Stimulated activated CD4-positive, alpha-beta T cell treated with anti-CD3 and anti-CD28 coated beads, Interleukin-4, amount 100 ng/mL, for 4 hours (primary cell): ENCODE measurements around the gene PHRF1.

Experiments used
- DNase-seq, 2 experiments: peaks; one replicate each; pipeline ENCODE4 v3.0.0-alpha.2; 2020

Gene PHRF1

DNA sequence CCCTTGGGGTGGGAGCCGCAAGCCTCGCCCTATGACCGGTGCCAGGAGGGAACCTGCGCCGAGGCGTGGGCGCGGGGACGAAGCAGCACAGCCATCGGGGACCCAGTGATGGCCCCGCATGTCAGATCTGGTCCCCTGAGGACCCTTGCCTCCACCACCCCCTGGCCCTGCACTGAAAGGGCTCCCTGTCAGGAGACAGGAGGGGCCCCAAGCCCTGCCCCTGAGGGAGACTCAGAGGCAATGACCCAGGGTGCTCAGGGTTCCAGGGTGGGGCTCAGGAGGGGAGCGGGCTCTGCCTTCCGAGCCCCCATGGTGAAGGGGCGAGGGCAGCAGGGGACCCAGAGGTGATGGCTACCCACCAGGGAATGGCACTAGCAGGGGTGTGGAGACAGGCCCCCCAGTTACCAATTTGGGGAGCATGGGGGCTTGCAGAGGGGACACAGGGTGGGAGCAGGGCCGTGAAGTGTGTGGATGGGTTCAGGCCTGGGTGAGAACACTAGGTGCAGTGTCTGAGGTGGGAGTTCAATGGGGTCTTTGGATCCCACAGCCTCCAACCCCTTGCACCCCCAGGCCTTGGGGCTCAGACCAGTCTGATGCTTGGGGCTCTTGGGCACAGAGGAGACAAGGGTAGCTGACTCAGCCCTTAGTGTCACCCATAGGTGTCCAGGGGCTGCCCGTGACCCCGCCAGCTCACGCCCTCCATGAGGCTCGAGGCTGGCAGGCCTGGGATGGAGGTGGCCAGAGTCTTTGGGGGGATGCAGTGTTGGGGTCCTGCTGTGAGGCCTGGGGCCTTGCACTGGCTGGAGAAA, 38.4 kb upstream of the PHRF1 start:
- DNase-seq, result no peak

DNA sequence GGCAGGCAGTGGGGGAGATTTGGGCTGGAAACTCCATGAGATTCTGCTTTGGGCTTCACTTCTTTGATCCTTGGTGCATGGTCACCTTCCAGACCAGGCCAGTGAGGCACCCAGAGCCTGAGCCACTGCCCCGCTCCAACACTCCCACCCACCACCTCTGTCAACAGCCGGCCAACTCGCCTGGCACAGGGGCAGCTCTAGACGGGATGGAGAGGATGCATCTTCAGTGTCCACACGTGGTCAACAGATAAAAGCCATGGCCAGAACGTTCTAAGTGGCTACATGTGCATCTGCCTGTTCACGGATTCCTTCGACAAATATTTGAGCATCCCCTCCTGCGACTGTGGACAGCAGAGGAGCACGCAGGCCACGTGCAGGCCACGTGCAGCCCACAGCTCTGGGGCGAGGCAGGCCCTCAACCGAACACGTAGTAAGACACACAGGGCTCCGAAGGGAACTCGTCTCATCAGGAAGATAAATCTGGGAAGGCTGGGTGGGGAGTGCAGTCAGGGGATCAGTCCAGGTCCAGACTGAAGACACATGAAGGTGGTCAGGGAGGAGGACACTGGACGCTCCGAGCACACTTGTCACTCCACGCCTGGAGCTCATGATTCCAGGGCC, 37.7 kb upstream of the PHRF1 start:
- DNase-seq, result no peak

DNA sequence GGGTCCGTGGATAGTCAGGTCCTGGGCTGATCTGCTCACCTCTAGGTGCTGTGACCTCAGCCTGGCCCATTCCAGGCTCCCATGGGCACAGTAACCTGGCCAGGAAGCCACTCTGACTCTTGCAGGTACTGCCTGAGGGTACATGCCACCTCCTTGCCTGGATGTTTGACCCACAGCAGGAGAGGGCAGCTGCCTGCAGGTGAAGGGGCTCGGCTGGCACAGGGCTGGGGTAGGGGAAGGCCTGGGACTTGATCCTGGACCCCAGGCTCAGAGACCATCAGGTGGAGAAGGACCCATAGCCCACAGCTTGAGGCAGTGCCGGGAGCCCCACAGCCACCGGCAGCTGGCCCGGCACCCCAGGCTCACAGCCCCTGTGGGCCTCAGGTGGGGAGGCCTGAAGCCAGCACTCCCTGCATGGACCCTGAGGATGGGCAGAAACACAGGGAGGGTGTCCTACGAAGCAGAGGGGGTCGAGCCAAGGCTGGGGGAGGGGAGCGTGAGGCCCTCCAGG, 36.2 kb upstream of the PHRF1 start:
- DNase-seq, result no peak

DNA sequence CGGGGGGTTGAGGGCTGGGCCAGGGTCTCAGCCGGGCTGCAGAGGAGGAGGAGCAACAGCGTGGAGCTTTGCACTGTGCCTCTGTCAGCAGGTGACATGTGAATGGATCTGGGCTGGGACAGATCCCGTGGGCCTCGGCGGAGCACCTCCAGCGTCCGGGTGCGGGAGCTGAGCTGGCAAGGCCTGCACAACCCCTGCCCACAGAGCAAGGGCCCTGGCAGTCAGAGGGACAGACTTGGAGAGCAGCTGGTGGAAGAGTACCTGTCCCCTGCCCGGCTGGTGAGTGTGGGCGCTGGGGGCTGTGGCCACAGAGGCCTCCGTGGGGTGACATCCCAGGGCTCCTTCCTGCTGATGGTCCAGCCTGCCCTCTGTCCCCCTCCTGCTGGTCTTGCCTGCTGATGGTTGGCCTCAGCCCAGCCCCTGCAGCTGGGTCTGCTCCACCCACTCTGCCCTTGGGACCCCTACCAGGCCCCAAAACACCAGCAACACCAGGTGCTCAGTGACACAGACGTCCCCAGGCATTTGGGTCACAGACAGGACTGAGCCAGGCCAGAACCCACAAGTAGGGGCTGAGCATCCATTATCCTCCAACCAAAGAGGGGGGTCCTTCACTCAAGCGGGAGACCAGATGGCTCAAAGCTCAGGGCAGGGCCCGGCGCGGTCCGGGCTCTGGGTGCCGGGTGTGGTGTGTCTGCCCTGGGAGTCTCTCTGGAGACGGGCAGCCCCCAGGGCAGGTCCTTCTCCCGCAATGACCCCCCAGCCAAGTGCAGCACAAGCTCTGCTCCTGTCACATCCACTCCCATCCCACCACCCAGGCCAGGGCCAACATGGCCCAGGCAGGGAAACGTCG, 35.5 kb upstream of the PHRF1 start:
- DNase-seq, result no peak

DNA sequence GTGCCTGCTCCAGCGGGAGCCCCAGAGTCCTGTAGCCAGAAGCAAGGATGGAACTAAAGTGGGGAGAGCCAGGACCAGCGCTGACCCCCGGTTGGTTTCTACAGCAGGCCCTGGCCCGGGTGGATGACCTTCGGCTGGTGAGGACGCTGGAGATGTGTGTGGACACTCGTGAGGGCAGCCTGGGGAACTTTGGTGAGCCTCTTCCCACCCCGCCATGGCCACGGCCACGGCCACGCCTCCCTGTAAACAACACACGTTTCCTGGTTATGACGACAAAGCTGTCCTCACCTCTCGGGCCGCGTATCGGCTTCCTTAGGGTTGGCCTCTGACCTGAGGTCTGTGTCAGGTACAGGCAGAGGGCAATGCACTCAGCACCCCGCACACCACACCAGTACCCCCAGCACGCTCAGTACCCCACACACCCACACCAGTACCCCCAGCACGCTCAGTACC, 34.8 kb upstream of the PHRF1 start:
- DNase-seq, result no peak

DNA sequence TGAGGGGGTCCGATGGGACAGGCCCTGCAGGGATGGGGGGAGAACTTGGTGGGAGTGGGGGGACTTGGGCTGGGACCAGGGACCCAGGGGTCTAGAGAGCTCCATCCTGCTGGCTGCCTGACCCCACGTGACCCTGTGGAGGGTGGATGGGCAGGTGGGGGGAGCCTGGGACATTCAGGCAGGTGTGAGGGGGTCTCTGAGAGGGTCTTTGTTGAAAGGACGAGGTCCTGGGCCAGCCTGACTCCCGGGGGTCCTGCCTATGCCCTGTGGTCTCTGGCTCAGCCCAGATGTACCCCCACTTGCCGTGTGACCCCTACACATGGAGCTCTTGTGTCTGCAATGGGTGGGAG, 31.5 kb upstream of the PHRF1 start:
- DNase-seq, result no peak

DNA sequence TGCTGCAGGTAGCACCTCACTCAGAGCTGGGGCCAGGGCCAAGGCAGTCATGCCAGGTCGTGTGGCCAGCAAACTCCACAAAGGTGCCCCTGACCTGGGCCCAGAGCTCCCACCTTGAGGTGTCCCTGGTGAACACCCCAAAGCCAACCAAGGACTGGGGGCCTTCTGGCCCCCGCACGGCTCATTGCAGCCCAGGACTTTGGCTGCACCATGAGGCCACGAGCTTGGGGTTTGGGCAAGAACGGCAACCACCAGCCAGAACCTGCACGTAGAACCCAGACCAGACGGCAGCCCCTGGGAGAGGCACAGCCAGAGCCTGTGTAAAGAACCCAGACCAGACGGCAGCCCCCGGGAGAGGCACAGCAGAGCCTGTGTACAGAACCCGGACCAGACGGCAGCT, 31.1 kb upstream of the PHRF1 start:
- DNase-seq, result no peak

DNA sequence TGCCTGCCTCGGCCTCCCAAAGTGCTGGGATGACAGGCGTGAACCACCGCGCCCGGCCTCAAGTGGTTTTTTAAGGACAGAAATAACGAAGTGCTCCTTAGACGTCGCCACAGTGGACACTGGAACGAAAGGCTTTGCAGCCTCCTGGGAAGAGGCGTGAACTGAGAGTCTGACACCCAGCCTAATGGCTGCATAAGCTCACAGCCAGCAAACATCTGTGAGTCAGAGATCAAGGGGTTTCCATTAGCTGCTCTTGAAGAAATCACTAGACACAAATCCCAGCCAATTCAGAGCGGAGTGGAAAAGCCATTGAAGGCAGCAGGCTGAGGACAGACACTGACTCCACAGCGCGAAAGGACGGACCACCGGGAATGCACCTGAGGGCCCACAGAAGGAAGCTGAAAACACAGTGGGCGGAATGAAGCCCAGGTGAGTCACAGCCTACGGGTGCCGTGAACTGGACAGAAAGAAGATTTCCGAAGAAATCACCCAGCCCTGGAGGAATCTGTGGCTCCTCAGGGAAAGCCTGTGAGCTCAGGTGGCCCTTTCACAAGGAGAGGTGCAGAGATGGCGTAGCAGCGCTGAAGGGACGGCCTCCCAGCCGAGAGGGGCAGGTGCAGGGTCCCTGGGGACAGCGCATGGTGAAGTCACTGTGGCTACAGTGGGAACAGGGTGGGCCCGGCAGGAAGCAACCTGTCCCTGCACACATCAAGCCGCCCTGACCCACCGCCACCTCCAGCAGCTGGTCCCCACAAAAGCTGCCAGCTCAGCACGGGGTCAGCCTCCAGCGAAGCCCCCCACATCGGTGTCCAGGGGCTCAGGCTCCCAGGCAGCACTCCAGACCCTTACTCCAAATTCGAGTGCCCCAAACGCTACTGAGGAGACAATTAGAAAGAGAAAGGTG, 27.3 kb upstream of the PHRF1 start:
- DNase-seq, result no peak

DNA sequence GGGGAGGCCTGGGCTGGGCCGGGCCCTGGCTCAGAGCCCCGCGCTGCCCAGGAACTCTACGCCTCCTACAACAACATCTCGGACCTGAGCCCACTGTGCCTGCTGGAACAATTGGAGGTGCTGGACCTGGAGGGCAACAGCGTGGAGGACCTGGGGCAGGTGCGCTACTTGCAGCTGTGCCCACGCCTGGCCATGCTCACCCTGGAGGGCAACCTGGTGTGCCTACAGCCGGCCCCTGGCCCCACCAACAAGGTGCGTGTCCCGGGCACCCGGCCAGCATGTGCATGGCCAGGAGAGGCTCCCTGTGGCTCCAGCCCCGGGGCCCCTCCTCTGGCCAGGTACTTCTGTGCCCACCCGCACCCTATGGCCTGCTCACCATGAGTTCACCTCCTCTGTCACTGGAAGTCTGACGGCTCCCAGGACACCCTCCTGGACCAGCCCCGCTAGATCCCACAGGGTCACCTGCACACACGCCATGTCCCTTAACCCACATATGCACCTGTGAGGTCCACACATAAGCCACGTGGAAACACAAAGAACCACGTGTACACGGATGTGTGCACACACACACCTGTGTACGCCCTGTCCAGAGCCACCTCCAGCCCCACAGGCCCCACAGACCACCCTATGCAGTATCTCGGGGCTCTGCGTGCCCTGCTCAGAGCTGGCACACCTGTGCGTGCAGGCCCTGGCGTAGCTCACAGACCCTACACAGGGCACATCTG, 26.1 kb upstream of the PHRF1 start:
- no peak for DNase-seq

DNA sequence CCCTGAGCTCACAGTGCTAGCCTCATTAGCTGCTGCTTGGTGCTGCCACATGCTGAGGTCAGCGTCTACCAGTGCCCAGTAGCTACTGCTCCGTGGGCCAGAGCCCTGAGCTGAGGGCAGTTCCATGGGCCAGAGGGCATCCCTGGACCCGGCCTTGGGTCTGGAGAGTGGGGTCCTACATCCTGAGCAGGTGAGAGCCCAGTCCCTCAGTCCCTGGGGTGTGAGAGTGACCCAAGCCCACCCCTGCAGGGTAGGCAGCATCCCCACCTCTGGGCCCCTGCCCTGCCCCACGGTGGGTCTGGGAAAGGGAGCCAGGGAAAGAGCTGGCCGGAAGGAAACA, 25.6 kb upstream of the PHRF1 start:
- no peak for DNase-seq

DNA sequence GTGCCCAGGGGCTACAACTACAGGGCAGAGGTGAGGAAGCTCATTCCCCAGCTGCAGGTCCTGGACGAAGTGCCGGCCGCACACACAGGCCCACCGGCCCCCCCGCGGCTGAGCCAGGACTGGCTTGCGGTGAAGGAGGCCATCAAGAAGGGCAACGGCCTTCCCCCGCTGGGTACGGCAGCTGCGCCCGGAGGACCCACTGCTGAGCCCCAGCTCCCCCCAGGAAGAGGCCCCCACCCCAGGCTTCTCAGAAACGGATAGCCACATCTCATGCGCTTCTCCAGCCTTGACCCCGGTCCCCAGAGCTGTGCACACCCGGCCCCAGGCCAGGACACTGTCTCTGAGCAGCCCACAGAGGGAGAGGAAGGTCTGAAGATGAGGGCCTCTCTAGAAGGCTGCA, 25.1 kb upstream of the PHRF1 start:
- DNase-seq, result no peak

DNA sequence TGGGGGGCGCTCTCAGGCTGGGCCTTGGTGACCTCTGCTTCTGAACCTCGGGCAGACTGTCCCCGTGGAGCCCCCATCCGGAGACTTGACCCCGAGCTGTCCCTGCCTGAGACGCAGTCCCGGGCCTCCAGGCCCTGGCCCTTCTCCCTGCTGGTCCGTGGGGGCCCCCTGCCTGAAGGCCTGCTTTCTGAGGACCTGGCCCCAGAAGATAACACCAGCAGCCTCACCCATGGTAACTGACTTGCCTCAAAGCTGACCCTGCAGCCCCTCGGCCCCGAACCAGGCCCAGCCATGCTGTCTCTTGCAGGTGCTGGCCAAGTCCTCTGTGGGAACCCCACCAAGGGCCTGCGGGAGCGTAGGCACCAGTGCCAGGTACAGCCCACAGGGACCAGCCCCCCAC, 24.7 kb upstream of the PHRF1 start:
- DNase-seq, result no peak

DNA sequence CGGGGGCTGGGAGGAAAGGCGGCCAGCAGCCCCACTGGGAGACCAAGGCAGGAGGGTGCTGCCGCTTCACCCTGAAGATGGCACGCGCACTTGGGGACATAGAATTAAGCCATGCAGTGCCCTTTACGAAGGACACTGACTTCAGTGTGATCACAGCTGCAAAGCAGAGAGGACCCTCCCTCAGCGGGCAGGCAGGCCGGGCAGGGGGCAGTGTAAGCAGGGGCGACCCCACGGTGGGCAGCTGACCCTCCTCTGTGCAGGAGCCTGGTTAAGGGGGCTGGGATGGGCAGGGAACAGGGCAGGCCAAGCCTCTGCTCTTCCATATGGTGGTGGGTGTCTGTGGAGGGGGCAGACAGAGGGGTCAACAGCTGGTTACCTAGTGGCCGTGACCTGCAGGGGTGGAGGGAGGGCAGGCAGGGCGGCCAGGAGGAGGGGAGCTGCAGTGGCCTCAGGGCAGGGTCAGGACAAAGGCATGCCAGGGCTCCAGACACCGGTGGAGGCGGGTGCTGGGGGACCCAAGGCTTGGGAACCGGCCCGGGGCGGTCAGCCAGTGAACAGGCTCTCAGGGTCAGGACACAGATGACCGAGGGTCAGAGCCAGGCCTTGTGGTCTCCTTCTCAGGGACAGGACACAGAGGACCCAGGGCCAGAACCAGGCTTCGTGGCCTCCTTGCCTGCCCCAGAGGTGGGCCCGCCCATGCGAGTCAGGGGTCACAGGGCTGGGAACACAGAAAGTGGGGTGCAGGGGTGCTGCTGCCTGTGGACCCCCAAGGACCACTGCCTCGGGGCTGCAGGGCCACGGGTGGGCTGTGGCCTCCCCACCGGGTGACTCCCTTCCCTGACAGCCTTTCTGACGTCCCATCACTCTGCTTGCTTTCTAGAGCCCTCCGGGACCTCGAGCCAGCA, 22.9 kb upstream of the PHRF1 start:
- no peak for DNase-seq

DNA sequence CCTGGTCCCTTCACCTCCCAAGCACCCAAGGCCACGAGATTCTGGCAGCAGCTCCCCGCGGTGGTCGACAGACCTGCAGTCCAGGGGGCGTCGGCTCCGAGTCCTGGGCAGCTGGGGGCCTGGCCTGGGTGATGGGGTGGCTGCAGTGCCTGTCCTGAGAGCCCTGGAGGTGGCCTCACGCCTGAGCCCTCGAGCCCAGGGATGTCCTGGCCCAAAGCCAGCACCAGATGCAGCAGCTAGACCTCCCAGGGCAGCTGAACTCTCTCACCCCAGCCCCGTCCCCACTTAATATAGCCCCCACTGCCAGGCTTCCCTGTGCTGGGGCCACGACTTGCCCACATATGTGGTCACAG, 22.3 kb upstream of the PHRF1 start:
- no peak for DNase-seq

DNA sequence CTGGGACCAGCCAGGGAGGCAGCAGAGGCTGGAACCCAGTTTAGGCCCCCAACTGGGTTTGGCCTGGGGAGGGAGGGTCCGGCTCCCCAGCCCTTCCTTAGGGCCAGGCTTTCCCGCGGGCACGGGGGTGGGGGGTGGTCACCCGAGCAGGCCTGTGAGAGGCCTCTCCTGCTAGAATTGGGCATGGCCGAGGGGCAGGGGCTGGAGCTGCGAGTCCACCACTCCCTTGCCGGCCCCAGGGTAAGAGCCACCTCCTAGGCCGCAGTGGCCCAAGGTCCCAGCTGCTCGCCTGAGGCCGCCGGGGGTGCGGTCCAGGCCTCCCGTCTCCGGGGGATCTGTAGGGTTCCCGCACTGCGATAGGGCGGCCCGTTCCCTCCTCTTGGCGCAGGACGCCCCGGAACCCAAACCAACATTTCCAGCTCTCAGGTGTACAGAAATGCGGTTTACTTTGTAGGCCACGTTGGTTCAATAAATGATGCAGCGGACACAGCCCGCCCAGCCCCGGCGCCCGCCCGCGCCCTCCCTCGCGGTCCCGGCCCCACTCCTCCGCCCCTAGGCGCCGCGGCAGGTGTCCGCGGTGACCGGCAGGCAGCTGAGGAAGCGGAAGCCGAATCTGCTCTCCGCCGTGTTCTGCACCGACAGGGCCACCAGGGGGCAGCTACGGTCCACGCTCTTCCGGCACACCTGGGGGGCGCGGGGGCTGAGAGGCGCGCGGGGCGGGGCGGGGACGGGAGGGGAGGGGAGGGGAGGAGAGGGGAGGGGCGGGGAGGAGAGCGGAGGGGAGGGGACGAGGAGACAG, 21.6 kb upstream of the PHRF1 start:
- peak; percentile 70 to 77 for DNase-seq

DNA sequence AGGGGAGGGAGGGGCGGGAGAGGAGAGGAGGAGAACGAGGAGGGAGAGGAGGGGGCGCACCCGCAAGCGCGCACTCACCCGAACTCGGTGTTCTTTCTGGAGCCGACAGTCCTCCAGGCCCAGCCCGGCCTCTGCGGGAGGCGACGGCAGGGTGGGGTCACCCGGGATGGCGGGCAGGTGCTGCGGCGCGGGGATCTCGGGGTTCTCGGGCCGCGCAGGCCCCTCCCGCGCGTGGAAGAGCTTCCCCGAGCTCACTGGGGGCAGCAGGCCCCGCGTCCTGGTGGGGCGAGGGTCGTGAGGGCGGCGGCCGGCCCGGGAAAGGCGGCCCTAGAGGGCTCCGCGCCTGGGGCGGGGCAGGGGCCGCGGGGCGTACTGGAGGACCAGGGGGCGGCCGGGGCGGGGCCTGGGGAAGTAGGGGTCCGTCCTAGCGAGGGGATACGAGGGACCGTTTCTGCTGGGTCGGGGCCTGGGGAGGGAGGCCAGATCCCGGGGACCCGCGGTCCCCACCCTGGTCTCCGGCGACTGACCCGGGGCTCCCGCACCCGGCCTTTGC, 21.0 kb upstream of the PHRF1 start:
- no peak for DNase-seq

DNA sequence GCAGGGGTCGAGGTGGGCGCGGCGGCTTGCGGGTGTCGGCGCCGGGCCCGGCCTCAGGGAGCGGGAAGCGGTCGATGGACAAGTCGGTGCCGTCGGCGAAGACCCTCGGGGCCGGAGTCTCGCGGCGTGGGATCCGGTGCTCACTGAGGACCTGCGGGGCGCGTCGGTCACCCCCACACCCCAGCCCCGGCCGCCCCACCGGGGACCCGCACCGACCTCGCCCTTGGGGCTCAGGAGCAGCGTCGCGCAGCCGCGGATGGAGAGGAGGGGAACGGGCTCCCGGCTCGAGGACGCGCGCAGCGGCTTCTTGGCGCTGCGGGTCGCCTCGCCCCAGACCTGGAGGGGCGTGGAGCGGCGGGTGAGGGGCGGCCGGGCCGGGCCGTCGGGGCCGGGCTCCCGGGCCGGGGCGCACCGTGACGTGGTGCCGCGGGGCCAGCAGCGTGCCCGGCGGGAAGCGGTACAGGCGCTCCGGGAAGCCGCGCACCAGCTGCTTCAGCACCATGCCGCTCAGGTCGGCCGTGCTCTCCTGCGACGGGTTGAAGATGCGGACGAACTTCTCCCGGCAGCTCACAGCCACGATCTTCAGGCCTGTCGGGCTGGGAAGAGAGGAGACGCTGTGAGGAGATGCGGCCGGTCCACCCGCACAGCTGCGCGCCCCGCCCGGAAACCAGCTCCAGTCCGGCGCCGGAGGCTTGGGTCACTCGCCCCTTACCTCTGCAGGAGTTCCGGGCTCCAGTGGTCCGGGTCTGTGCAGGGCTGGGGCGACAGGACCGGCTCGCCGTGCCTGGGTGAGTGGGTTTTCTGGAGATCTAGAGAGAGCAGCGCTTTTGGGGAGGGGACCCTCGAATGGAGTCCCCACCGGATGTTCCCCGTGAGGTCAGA, 20.2 kb upstream of the PHRF1 start:
- no peak for DNase-seq

DNA sequence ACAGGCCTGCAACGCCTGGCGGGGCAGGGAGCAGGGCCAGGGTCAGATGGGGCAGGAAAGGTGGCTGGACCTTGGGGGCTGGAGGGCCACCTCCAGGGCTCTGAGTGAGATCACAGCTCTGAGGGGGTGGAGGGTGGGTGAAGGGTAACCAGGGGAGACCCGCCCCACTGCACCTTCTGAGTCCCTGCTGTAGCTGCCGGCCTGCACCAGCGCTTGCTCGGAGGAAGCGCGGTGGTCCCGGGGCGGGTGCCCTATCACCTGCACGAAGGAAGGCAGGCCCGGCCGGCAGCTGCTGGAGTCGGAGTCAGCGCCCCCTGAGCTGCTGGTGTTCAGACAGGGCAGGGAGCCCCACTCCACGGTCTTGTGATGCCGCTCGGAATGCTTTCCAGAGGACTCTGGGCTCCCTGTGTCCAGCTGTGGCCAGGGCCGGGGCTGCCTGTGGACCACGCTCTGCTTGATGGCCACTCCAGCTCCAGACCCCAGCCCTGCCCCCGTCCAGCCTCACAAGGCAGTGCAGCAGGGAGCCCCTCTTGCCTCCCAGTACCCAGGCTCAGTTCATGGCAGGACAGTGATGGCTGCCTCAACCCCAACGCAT, 19.5 kb upstream of the PHRF1 start:
- no peak for DNase-seq
